MM.1S (cell line): Measurements from ENCODE around the gene EDC3.

Experiments
- EZH2 ChIP-seq: fragments of 300-600 bp; sonication (generic); optimal IDR thresholded peaks from 2 replicates; pipeline ENCODE3; 2017; ENCODE audit warnings: low read depth, mild to moderate bottlenecking, antibody characterized with exemption, low read length, mixed read lengths
- TF ChIP-seq, protein P1 (sequence below): fragments of 300-600 bp; sonication (generic); IDR thresholded peaks from 2 replicates; pipeline ENCODE4 v1.5.1; 2016; ENCODE audit warnings: antibody characterized with exemption, low read length, mixed read lengths

DNA sequence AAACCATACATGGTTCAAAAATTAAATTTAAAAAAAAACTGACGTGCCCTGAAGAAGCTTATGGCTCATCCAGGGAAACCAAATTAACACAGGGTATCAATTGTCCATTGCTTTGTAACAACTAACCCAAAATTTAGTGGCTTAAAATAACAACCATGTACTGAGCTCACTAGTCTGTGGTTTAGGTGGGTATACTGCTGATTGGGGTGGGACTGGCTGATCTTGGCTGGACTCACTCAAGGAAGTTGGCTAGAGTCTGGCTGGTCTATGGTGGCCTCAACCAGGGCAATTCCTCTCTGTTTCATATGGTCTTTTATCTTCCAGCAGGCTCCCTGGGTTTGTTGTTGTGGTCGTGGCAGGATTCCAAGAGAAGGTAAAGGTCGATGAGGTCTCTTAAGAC lies 14.1 kb upstream of the EDC3 start:
- TF ChIP-seq, protein P1, sequence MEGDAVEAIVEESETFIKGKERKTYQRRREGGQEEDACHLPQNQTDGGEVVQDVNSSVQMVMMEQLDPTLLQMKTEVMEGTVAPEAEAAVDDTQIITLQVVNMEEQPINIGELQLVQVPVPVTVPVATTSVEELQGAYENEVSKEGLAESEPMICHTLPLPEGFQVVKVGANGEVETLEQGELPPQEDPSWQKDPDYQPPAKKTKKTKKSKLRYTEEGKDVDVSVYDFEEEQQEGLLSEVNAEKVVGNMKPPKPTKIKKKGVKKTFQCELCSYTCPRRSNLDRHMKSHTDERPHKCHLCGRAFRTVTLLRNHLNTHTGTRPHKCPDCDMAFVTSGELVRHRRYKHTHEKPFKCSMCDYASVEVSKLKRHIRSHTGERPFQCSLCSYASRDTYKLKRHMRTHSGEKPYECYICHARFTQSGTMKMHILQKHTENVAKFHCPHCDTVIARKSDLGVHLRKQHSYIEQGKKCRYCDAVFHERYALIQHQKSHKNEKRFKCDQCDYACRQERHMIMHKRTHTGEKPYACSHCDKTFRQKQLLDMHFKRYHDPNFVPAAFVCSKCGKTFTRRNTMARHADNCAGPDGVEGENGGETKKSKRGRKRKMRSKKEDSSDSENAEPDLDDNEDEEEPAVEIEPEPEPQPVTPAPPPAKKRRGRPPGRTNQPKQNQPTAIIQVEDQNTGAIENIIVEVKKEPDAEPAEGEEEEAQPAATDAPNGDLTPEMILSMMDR, result no peak
- TF ChIP-seq EZH2, result no peak
